PFSK-1 (cell line): Measurements from ENCODE around the gene IL34.

Experiments used
- FOXP2 ChIP-seq: optimal IDR thresholded peaks from 2 replicates; pipeline ENCODE3; 2011; ENCODE audit warnings: borderline replicate concordance, control low read depth, inconsistent platforms; ENCODE audit not compliant: insufficient read depth; ENCODE audit errors: extremely low read length, extremely low read depth
- POLR2AphosphoS5 ChIP-seq: IDR thresholded peaks from 2 replicates; pipeline ENCODE4 v1.6.1; 2012; ENCODE audit warnings: low read depth, mild to moderate bottlenecking, control low read depth, low read length, moderate library complexity
- SIN3A ChIP-seq: IDR thresholded peaks from 2 replicates; pipeline ENCODE4 v1.6.1; 2012; ENCODE audit warnings: mild to moderate bottlenecking, low read length, moderate library complexity, borderline replicate concordance; ENCODE audit not compliant: insufficient read depth
- TAF1 ChIP-seq: IDR thresholded peaks from 2 replicates; pipeline ENCODE4 v1.6.1; 2012; ENCODE audit warnings: low read length, control low read depth, borderline replicate concordance; ENCODE audit not compliant: insufficient read depth
- TF ChIP-seq, protein P1 (sequence below), 2 experiments: IDR thresholded peaks; 2 replicates each; pipeline versions ENCODE4 v1.6.1 to v1.8.0; 2011 to 2012; ENCODE audit warnings: low read depth in 2 of 2, low read length in 2 of 2, control low read depth in 1 of 2, inconsistent platforms in 1 of 2, mild to moderate bottlenecking in 1 of 2, moderate library complexity in 1 of 2; ENCODE audit not compliant: insufficient read depth in 1 of 2

IL34 gene

DNA sequence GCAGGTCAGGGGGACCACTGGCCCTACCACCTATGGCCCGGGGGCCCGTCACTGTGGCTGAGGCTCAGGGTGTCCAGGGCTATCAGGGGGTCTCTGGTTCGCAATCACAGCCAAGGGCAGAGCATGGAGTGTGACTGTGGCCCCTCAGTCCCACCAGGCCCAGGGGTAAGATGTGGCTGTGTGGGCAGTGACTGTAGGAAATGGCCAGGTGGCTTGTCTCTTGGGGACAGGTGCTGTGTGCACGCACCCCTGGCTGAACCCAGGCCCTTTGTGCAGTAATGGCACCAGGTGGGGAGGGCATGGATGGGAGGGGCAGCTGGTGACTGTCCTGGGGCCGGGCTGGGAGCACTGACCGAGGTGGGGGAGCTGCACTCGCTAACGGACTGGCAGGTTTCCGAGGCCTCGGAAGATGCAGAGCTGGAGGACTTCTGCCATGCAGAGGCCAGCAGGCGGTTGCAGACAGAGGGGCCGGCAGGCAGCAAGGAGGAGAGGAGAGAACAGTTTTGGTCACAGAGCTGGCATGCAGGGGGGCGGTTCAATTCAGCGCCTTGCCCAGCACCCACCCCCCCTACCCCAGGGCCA lies 18.8 kb downstream of the IL34 start:
- TF ChIP-seq SIN3A (no peak), POLR2AphosphoS5 (no peak), FOXP2 (no peak), TAF1 (no peak)
- TF ChIP-seq, protein P1, sequence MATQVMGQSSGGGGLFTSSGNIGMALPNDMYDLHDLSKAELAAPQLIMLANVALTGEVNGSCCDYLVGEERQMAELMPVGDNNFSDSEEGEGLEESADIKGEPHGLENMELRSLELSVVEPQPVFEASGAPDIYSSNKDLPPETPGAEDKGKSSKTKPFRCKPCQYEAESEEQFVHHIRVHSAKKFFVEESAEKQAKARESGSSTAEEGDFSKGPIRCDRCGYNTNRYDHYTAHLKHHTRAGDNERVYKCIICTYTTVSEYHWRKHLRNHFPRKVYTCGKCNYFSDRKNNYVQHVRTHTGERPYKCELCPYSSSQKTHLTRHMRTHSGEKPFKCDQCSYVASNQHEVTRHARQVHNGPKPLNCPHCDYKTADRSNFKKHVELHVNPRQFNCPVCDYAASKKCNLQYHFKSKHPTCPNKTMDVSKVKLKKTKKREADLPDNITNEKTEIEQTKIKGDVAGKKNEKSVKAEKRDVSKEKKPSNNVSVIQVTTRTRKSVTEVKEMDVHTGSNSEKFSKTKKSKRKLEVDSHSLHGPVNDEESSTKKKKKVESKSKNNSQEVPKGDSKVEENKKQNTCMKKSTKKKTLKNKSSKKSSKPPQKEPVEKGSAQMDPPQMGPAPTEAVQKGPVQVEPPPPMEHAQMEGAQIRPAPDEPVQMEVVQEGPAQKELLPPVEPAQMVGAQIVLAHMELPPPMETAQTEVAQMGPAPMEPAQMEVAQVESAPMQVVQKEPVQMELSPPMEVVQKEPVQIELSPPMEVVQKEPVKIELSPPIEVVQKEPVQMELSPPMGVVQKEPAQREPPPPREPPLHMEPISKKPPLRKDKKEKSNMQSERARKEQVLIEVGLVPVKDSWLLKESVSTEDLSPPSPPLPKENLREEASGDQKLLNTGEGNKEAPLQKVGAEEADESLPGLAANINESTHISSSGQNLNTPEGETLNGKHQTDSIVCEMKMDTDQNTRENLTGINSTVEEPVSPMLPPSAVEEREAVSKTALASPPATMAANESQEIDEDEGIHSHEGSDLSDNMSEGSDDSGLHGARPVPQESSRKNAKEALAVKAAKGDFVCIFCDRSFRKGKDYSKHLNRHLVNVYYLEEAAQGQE (IDR thresholded peaks at IDR 0.05; ENCODE audit: insufficient read depth in 1 of 2, low read depth in 2 of 2, low read length in 2 of 2): no peak

DNA sequence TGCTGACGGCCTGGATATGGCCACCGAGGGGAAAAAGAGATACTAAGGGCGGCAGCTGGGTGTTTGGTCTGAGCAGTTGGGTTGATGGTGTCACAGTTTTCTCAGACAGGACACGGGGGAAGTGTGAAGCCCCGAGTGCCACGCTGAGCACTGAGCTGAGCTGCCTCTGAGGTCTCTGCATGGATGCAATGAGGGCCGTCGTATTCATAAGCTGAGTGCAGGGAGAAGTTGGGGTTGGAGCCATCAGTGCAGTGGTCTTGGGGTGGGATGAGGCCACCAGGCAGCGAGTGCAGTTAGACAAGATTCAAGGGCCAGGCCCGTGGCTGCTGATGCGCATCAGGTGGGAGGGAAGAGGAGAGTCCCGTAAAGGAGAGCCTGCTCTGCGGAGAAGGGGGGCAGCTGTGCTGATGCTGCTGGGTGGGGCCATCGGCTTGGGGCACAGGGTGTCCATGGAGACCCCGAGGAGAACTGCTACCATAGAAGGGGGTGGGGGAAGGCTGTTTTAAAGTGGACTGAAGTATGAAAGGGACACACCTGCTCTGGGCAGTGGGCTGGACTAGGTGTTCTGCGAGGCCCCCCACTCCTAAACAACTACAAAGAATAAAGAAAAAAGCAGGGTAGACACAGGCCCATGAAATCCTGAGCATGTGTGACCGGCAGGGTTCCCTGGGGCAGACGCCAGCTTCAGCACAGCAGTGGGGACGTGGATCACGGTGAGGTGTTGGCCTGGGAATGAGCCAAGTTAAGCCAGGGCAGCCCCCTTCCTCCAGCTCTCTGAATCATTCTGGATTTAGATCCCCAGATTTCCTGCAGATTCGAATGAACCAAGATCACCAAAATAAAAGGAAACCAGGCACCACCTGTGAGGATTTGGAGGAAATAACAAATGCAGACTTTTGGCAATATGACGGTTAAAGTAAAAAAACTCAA lies 19.7 kb downstream of the IL34 start:
- no peak for TF ChIP-seq TAF1
- TF ChIP-seq POLR2AphosphoS5: no peak
- no peak for TF ChIP-seq FOXP2
- TF ChIP-seq SIN3A: no peak
- TF ChIP-seq, protein P1 (IDR thresholded peaks at IDR 0.05; ENCODE audit: insufficient read depth in 1 of 2, low read depth in 2 of 2, low read length in 2 of 2): no peak

DNA sequence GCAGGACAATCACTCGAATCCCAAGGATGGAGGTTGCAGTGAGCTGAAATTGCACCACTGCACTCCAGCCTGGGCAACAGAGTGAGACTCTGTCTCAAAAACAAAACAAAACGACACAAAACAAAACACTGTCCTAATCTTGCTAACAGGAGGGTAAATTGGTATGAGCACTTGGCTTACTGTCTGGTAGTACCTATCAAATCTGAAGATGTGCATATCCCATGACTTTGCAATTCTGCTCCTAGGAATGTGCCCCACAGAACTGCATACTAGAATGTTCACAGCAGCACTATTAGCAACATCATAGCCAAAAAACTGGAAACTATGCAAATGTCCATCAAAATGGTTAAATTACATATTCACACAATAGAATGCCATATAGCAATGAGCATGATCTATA lies 23.8 kb downstream of the IL34 start:
- TF ChIP-seq, protein P1 (IDR thresholded peaks at IDR 0.05; ENCODE audit: insufficient read depth in 1 of 2, low read depth in 2 of 2, low read length in 2 of 2): no peak
- TF ChIP-seq SIN3A (no peak), FOXP2 (no peak), POLR2AphosphoS5 (no peak), TAF1 (no peak)

DNA sequence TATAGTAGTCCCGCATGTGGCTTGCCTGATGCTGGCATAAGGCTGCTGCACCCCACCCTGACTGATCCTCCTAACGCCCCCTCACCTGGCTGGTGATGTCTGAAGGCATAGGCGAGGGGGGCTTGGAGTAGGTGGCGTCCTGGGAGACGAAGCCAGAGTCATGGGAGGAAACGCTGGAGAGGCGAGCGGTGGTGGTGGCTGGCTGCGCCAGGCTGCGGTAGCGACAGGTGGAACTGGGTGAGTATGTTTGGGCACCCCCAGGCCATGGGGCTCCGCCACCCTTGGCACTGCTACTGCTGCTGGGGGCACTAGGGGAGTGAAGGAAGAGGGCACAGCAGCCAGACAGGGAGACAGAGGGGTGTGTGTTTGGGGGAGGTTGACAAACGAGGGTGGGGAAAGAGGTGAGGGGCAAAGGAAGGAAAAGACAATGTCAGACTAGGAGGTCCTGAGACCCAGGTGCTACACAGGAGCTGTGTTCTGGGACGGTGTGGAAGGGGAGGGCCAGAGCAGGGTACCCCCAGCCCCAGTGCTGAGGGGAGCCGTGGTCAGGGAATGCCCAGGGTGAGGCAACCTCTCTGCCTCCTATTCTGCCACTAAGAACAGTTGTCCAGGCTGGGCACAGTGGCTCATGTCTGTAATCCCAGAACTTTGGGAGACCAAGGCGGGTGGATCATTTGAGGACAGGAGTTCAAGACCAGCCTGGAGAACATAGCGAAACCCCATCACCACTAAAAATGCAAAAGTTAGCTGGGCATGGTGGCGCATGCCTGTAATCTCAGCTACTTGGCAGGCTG lies 28.1 kb downstream of the IL34 start:
- TF ChIP-seq POLR2AphosphoS5 (no peak), FOXP2 (no peak), TAF1 (no peak), SIN3A (no peak)
- TF ChIP-seq, protein P1 (IDR thresholded peaks at IDR 0.05; ENCODE audit: insufficient read depth in 1 of 2, low read depth in 2 of 2, low read length in 2 of 2): no peak
